ENCODE results near the gene ANK2. TPM values are rescaled to one million over a fixed set of nuclear protein-coding genes. Genes with fewer than 3 reads are reported as not detected.

ANK2 gene
- total RNA-seq, 1 experiment from 2014 or later: 5.5 TPM

DNA sequence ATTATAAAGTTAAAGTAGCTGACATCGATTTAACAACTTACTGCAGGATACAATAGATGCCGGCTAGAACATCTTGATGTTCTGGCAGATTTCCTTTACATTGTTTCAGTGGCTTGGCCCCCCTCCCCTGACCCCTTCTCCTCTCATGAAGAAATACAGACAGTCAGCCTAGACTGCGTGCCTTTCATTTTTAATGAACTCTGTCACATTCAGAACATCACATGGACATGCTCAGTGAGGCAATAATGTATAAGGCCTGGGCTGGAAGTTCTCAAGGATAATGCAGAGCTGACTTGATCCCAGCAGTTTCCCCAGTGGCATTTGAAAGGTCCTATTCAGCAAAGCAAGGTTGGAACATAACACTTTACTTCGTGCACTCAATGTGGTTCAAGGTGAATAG, 239.2 kb downstream of the ANK2 start:
- in situ Hi-C loops (cut with HindIII; ENCODE audit: low pct_unique_long_range_greater_than_20kb, low sequenced_read_pairs): no loop called here
- no peak overlapping the region for H3K4me3 ChIP-seq (ENCODE audit: low read depth in 2 of 2, low read length in 2 of 2)
- intact Hi-C loops (cut with micrococcal nuclease; ENCODE audit: unreplicated experiment): no loop called here
- no peak overlapping the region for H3K27ac ChIP-seq (ENCODE audit: low read length)
- no peaks in the 10 kb centered on the region for H3K9me3 ChIP-seq (ENCODE audit: control insufficient read depth, insufficient read depth, low read depth, low read length)
- BruUV-seq (replicated peaks): no TSS peak
- H3K4me1 ChIP-seq (ENCODE audit: control insufficient read depth, insufficient read depth, low read length): no peaks in the 10 kb centered on the region
- TF ChIP-seq SIN3A (IDR thresholded peaks at IDR 0.05; ENCODE audit: borderline replicate concordance, insufficient read depth, low read depth, low read length): no peak
- no peak for TF ChIP-seq TCF7L2 (IDR thresholded peaks at IDR 0.05; ENCODE audit: low read depth, low read length)
- TF ChIP-seq, protein P1, sequence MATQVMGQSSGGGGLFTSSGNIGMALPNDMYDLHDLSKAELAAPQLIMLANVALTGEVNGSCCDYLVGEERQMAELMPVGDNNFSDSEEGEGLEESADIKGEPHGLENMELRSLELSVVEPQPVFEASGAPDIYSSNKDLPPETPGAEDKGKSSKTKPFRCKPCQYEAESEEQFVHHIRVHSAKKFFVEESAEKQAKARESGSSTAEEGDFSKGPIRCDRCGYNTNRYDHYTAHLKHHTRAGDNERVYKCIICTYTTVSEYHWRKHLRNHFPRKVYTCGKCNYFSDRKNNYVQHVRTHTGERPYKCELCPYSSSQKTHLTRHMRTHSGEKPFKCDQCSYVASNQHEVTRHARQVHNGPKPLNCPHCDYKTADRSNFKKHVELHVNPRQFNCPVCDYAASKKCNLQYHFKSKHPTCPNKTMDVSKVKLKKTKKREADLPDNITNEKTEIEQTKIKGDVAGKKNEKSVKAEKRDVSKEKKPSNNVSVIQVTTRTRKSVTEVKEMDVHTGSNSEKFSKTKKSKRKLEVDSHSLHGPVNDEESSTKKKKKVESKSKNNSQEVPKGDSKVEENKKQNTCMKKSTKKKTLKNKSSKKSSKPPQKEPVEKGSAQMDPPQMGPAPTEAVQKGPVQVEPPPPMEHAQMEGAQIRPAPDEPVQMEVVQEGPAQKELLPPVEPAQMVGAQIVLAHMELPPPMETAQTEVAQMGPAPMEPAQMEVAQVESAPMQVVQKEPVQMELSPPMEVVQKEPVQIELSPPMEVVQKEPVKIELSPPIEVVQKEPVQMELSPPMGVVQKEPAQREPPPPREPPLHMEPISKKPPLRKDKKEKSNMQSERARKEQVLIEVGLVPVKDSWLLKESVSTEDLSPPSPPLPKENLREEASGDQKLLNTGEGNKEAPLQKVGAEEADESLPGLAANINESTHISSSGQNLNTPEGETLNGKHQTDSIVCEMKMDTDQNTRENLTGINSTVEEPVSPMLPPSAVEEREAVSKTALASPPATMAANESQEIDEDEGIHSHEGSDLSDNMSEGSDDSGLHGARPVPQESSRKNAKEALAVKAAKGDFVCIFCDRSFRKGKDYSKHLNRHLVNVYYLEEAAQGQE (IDR thresholded peaks at IDR 0.05; ENCODE audit: insufficient read depth in 1 of 2, low read depth in 2 of 2, low read length in 1 of 2): no peak
- no peak for TF ChIP-seq POLR2AphosphoS5 (IDR thresholded peaks at IDR 0.05; ENCODE audit: low read depth, low read length)
- TF ChIP-seq, protein P2, sequence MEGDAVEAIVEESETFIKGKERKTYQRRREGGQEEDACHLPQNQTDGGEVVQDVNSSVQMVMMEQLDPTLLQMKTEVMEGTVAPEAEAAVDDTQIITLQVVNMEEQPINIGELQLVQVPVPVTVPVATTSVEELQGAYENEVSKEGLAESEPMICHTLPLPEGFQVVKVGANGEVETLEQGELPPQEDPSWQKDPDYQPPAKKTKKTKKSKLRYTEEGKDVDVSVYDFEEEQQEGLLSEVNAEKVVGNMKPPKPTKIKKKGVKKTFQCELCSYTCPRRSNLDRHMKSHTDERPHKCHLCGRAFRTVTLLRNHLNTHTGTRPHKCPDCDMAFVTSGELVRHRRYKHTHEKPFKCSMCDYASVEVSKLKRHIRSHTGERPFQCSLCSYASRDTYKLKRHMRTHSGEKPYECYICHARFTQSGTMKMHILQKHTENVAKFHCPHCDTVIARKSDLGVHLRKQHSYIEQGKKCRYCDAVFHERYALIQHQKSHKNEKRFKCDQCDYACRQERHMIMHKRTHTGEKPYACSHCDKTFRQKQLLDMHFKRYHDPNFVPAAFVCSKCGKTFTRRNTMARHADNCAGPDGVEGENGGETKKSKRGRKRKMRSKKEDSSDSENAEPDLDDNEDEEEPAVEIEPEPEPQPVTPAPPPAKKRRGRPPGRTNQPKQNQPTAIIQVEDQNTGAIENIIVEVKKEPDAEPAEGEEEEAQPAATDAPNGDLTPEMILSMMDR (IDR thresholded peaks at IDR 0.05): no peak
- ChIA-PET POLR2A (no interaction called here), CTCF (no interaction called here)
- no peaks in the 10 kb centered on the region for H3K36me3 ChIP-seq (ENCODE audit: control insufficient read depth, insufficient read depth, low read length)
- no peak for DNase-seq (ENCODE audit: low read depth, low spot score)
- no peak for ATAC-seq
- H3K27me3 ChIP-seq (ENCODE audit: control insufficient read depth, insufficient read depth, low read length): no peaks in the 10 kb centered on the region

DNA sequence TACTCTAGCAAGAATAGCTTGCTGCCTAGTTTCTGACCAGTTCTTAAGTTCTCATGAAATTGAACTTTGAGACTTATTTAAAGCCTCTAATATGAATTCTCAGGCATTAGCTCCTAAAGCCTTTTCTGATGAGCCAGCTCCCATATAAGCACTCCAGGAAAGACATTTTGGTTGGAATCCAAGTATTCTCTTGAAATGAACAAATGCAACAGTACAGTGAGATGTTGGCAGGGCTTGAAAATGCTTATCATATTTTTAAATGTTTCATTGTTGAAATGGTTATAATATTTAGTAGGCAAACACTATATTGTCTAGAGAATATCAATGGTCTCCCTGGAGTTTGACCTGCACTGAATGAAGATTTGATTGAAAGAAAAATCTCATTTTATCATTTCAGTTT, 240.3 kb downstream of the ANK2 start:
- no peak overlapping the region for H3K27ac ChIP-seq (ENCODE audit: low read length)
- ChIA-PET POLR2A (no interaction called here), CTCF (no interaction called here)
- TF ChIP-seq, protein P2 (IDR thresholded peaks at IDR 0.05): no peak
- TF ChIP-seq POLR2AphosphoS5 (IDR thresholded peaks at IDR 0.05; ENCODE audit: low read depth, low read length): no peak
- TF ChIP-seq SIN3A (IDR thresholded peaks at IDR 0.05; ENCODE audit: borderline replicate concordance, insufficient read depth, low read depth, low read length): no peak
- TF ChIP-seq TCF7L2 (IDR thresholded peaks at IDR 0.05; ENCODE audit: low read depth, low read length): no peak
- TF ChIP-seq, protein P1 (IDR thresholded peaks at IDR 0.05; ENCODE audit: insufficient read depth in 1 of 2, low read depth in 2 of 2, low read length in 1 of 2): no peak
- H3K4me1 ChIP-seq (ENCODE audit: control insufficient read depth, insufficient read depth, low read length): no peaks in the 10 kb centered on the region
- ATAC-seq: no peak
- intact Hi-C loops (cut with micrococcal nuclease; ENCODE audit: unreplicated experiment): no loop called here
- H3K4me3 ChIP-seq (ENCODE audit: low read depth in 2 of 2, low read length in 2 of 2): no peak overlapping the region
- no peak for DNase-seq (ENCODE audit: low read depth, low spot score)
- in situ Hi-C loops (cut with HindIII; ENCODE audit: low pct_unique_long_range_greater_than_20kb, low sequenced_read_pairs): no loop called here
- BruUV-seq (replicated peaks): no TSS peak
- H3K9me3 ChIP-seq (ENCODE audit: control insufficient read depth, insufficient read depth, low read depth, low read length): no peaks in the 10 kb centered on the region
- no peaks in the 10 kb centered on the region for H3K27me3 ChIP-seq (ENCODE audit: control insufficient read depth, insufficient read depth, low read length)
- no peaks in the 10 kb centered on the region for H3K36me3 ChIP-seq (ENCODE audit: control insufficient read depth, insufficient read depth, low read length)

All from Panc1 (cell line).